A673 (cell line): ENCODE measurements around the gene CDK5RAP1.

Source experiments
- CTCF ChIP-seq: fragments of 300-800, 200-600 bp; sonication (generic); conservative IDR thresholded peaks from 2 replicates; pipeline ENCODE4 v1.5.1; 2017; ENCODE audit warnings: low read depth, mild to moderate bottlenecking, antibody characterized with exemption, low read length, moderate library complexity, mixed read lengths
- EZH2 ChIP-seq: fragments of 200-600 bp; sonication (generic); IDR thresholded peaks from 2 replicates; pipeline ENCODE4 v1.6.1; 2017; ENCODE audit warnings: borderline replicate concordance, low read depth, mild to moderate bottlenecking, mixed read lengths, antibody characterized with exemption, low read length; ENCODE audit not compliant: poor library complexity, severe bottlenecking

- TF ChIP-seq CTCF (no peak), EZH2 (no peak)
Measured at GRCh38 chr20:33345342-33345741, 56.0 kb downstream of the CDK5RAP1 start.
